Measurements from ENCODE around the gene SLCO4A1. TPM values are rescaled to one million over a fixed set of nuclear protein-coding genes. Genes with fewer than 3 reads are reported as not detected.

The SLCO4A1 gene
- polyA plus RNA-seq, 1 experiment: 0.09 TPM

DNA sequence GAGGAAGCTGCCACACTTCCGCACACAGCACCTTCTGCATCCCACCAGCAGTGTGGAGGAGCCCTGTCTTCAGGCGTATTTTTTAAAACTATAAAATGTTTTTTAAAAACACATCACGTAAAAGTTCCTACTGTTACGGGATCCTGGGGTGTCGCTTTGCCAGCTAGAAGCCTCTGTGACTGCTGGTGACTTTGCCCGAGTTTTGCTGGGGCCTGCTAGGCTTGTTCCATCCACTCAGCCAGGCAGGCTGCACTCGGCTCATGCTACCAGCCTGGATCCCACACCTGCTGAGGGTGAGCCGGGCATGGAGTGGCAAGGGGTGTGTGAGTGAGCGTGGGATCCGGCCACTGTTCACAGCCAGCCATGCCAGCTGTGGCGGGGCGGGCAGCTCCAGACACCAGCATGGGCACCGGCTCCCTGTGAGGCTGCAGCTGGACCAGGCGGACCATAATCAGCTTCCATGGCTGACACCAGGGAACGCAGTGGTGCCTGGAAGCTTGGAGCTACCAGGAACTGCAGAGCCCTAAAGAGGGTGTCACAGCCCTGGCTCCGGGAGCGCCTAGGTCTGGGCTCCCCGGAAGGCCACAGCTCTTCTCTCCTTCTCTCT is 12.3 kb upstream of the SLCO4A1 start:
- H3K4me3 ChIP-seq (ENCODE audit: low read depth, low read length): no peak overlapping the region
- H3K27me3 ChIP-seq (ENCODE audit: control insufficient read depth, insufficient read depth, low read length): peaks cover 46% of the 10 kb centered on the region
- no peak for DNase-seq (ENCODE audit: low read depth, low spot score)
- TF ChIP-seq, protein P1, sequence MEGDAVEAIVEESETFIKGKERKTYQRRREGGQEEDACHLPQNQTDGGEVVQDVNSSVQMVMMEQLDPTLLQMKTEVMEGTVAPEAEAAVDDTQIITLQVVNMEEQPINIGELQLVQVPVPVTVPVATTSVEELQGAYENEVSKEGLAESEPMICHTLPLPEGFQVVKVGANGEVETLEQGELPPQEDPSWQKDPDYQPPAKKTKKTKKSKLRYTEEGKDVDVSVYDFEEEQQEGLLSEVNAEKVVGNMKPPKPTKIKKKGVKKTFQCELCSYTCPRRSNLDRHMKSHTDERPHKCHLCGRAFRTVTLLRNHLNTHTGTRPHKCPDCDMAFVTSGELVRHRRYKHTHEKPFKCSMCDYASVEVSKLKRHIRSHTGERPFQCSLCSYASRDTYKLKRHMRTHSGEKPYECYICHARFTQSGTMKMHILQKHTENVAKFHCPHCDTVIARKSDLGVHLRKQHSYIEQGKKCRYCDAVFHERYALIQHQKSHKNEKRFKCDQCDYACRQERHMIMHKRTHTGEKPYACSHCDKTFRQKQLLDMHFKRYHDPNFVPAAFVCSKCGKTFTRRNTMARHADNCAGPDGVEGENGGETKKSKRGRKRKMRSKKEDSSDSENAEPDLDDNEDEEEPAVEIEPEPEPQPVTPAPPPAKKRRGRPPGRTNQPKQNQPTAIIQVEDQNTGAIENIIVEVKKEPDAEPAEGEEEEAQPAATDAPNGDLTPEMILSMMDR (IDR thresholded peaks at IDR 0.05; ENCODE audit: low read depth, low read length): no peak
- ChIA-PET POLR2A (no interaction called here), CTCF (interaction anchor here (0.5 to 1.2 kb wide), 3 partner anchors 11 to 179 kb away, joined by 3 read pairs; no protein-coding TSS in a partner anchor)
- no peaks in the 10 kb centered on the region; the same call in 1 of the 2 replicates for H3K9me3 ChIP-seq (ENCODE audit: control insufficient read depth, insufficient read depth, low read length)
- no peak overlapping the region for H3K27ac ChIP-seq (ENCODE audit: low read depth, low read length)

DNA sequence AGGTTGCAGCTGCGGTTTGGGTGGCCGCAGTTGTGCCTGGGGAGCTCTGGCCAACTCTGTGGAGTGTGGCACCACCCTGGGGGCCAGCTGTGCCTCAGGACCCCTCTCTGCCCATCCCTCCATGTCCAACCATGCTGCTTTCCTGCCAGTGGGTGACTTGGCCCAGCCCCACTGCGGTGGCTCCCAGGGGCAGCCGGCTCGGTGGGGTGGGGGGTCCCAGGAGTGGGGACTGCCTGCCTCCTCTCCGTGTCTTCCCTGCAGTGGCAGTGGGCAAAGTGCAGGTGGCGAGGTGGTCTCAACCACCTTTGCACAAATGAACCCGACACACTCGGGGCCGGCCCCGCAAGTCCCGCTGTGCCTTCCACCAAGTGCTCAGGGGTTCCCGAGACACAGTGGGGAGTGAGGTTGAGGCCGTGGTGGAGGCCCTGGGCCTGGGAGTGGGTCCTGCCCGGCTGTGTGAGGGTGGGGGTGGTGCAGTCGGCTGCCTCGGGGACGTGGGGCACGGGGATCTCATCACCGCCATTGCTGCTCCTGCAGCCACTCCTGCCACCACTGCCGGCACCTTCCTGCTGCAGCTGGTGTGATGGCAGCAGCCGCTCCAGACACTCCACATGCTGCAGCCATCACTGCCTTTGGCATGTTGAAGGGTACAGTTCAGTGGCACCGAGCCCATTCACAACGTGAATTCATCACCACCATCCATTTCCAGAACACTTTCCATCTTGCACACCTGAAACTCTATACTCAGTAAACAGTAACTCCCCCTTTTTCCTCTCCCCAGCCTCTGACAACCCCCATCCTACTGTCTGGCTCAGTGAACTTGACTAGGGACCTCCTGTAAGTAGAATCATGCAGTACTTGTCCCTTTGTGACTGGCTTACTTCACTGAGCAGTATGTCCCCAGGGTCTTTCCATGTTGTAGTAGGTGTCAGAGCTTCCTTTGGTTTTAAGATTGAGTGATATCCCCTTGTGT is 10.7 kb upstream of the SLCO4A1 start:
- CTCF ChIA-PET: interaction anchor here (1.0 kb wide), 1 partner anchor 15 kb away, joined by 3 read pairs; no protein-coding TSS in a partner anchor
- TF ChIP-seq, protein P1 (IDR thresholded peaks at IDR 0.05; ENCODE audit: low read depth, low read length): no peak
- POLR2A ChIA-PET: no interaction called here
- Histone ChIP-seq H3K27ac (ENCODE audit: low read depth, low read length) (no peak overlapping the region), H3K9me3 (ENCODE audit: control insufficient read depth, insufficient read depth, low read length) (no peaks in the 10 kb centered on the region; the same call in 1 of the 2 replicates), H3K4me3 (ENCODE audit: low read depth, low read length) (no peak overlapping the region), H3K27me3 (ENCODE audit: control insufficient read depth, insufficient read depth, low read length) (peaks cover 53% of the 10 kb centered on the region)
- DNase-seq (ENCODE audit: low read depth, low spot score): no peak

DNA sequence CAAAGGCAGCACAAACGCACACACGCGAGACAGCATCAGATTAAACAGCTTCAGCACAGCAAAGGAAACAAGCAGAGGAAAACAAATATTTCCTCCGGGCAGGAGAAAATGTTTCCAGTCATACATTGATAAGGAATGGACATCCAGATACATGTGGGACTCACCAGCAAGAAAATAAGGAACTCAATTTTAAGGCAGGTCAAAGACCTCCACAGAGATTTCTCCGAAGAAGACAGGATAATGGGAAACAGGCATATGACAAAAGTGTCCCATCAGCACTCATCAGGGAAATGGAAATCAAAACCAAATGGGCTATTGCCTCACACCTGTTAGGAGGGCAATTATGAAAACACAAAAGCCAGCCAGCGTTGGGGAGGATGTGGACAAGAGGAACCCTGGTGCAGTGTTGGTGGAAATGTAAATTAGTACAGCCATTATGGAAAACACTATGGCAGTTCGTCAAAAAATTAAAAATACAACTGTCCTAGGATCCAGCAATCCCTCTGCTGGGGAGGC is 9.7 kb upstream of the SLCO4A1 start:
- CTCF ChIA-PET: no interaction called here
- H3K27ac ChIP-seq (ENCODE audit: low read depth, low read length): no peak overlapping the region
- POLR2A ChIA-PET: no interaction called here
- TF ChIP-seq, protein P1 (IDR thresholded peaks at IDR 0.05; ENCODE audit: low read depth, low read length): no peak
- H3K4me3 ChIP-seq (ENCODE audit: low read depth, low read length): no peak overlapping the region
- DNase-seq (ENCODE audit: low read depth, low spot score): no peak
- no peaks in the 10 kb centered on the region; the same call in 1 of the 2 replicates for H3K9me3 ChIP-seq (ENCODE audit: control insufficient read depth, insufficient read depth, low read length)
- H3K27me3 ChIP-seq (ENCODE audit: control insufficient read depth, insufficient read depth, low read length): peaks cover 61% of the 10 kb centered on the region

- CTCF ChIA-PET: no interaction called here
- H3K4me3 ChIP-seq (ENCODE audit: low read depth, low read length): no peak overlapping the region
- H3K9me3 ChIP-seq (ENCODE audit: control insufficient read depth, insufficient read depth, low read length): no peaks in the 10 kb centered on the region; the same call in 1 of the 2 replicates
- H3K27me3 ChIP-seq (ENCODE audit: control insufficient read depth, insufficient read depth, low read length): peaks cover 71% of the 10 kb centered on the region
- no peak for DNase-seq (ENCODE audit: low read depth, low spot score)
- TF ChIP-seq, protein P1 (IDR thresholded peaks at IDR 0.05; ENCODE audit: low read depth, low read length): no peak
- no peak overlapping the region for H3K27ac ChIP-seq (ENCODE audit: low read depth, low read length)
- POLR2A ChIA-PET: no interaction called here
Measured at GRCh38 chr20:62633598-62634329, 8.5 kb upstream of the SLCO4A1 start.

Measured in AG04450 (cell line).